ENCODE data around the gene PAK4.
"Not testable (repeated sequence)": the region's sequence is repeated elsewhere in the genome, so short reads cannot be mapped to it uniquely, and the experiment has no call there.

PAK4 gene

DNA sequence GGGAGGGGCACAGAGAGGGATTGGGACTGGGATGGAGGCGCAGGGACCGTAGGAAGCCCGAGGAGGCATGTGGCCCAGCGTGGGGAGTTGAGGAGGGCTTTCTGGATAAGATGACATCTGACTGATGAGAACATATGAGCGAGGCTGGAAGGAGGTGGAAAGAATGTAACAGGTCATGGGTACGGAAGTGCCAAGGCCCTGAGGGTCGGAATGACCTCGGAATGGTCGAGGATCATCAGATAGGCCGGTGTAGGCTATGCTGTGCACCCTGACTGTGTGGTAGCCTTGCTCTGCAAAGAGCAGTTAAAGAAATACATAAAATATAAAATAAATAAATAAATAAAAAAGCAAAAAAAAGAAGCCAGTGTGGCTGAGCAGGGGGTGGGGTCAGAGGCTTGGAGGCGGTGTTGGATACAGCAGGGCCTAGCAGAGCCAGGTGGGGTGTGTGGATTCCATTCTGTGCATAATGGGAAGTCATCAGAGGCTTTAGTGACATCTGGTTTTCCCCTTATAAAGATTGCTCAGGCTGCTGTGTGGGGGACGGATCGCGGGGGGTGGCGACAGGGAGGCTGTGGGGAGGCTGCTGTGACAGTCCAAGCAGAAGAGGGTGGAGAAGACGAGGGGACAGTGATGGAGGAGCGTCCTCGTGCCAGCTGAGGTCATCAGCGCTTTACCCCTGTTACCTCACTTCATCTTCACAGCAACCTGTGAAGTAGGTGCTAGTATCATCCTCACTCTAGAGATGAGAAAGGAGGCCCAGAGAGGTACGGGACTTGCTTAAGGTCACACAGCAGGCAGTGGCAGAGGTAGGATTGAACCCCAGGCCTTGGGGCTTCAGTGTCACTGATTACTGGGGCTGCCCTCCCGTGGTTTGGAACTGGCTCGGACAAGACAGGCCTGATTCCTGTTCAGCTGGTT is 5.0 kb downstream of the PAK4 start:
- DNase-seq = no peak

DNA sequence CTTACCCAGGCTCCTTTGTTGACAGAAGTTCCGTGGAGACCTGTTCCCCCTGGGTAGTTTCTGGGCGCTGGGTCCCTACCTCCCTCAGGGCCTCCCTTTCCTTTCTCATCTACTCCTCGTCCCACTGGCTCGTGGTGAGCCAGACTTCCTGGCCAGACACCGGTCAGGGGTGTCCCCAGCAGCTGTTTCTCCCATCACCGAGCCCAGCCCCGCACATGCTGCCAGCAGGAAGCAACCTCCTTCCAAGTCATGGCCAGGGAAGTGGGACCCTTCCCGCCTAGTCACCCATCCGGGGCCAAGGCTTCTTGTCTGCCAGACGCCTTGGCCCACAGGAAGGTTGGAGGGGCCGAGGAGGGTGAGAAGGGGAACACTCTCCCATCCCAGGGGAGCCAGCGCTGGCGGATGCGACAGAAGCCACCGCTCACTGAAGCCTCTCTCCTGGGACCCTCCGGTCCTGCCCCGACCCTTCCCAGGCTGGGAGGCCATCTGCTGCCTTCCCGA is 5.7 kb downstream of the PAK4 start:
- no peak for DNase-seq

- DNase-seq = no peak
Measured at GRCh38 chr19:39132344-39132969, 6.9 kb downstream of the PAK4 start.

GRCh38 chr19:39133431-39134270 is 8.1 kb downstream of the PAK4 start:
- no peak for DNase-seq

GRCh38 chr19:39135701-39136100 is 10.1 kb downstream of the PAK4 start:
- DNase-seq = no peak

DNA sequence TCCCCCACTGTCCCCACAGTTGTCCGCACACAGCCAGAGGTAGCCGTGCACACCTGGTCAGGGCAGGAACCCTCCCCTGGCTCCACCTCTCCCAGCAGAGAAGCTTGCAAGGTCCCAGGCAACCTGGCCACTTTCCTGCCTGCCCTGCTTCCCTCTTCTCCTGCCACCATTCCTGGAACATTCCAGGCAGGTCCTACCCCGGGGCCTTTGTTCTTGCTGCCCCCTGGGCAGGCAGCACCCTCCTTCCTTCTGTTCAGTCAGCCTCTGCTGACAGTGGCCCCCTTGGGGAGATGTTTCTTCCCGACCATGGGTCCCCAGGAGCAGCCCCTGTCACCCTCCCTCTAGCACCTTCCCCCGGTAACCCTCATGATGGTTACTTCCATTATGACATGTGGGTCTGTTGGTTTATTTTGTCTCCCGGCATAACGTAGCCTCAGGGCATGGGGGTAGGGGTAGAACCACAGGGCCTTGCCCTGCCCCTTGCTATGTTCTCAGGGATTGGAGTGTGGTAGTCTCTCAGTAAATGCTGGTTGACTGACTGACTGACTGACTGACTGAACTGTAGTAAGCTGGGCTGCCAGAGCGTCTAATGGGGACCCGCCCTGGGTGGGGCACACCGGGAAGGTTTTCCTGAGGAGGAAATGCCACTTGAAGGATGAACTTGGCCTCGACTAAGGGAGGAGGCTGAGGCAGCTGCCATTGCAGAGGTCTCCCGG is 10.8 kb downstream of the PAK4 start:
- DNase-seq = no peak

DNA sequence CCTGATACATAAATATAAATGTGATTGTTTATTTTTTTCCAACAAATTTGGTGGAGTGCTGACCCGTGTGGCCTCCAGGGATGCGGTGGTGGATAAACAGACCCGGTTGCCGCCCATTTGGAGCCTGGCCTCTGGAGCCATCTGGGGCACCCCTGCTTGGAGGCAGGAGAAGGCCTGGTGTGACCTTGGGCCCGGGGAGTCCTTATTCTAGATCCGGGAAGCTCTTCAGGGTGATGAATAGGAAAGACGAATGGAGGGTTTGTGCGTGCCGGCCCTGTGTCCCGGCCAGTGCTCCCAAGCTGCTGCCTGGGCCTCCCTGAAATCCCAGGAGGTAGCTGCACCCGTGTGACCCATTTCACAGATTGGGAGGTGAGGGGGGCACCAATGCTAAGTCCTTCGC is 11.5 kb downstream of the PAK4 start:
- DNase-seq = no peak

- DNase-seq = no peak
Measured at GRCh38 chr19:39138221-39139211, 12.9 kb downstream of the PAK4 start.

DNA sequence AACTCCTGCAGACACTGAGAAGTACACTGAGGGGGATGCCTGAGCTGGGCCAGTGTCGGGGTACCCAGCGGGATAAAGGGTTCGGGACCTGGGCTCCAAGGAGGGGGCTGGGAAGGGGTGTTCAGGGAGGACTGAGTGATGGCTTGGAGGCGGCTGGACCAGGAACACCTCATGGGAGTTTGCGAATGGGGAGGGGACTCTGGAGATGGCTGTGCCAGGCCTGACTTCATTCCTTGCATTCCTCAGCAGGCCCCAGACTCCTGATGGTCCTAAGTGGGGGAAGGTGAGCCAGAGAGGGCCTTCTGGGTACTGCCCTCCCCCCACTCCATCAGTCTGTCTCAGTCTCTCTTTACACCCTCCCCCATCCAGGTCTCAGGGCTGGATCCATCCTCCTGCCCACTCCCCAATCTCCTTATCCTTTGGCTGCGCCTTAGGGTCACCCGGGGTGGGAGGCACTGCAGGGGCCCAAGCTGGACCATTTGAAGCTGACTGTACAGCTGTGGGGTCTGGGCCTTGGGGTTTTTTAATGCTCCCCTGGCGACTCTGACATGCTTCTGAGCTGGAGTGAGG is 13.8 kb downstream of the PAK4 start:
- DNase-seq = no peak

GRCh38 chr19:39139971-39140453 is 14.4 kb downstream of the PAK4 start:
- DNase-seq = no peak

DNA sequence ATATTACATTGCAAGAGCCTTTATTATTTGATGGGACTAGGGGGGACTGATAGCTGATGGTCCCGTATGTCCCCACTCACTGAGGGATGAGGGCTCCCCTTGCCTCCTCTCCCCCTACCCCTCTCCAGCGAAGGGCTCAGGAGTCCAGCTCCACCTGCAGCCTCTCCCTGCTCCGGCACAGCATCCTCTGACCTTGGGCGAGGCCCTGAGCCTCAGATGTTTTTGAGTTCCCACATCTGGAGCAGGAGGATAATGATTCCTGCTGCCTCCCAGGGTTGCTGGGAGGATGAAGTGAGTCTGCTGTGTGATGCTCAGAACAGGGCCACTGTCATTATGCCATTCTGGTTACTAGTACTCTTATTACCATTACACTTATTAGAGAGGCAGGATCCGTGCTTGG is 15.0 kb downstream of the PAK4 start:
- no peak for DNase-seq

- no peak for DNase-seq
Measured at GRCh38 chr19:39141929-39142328, 16.3 kb downstream of the PAK4 start.

GRCh38 chr19:39142630-39143029 is 17.0 kb downstream of the PAK4 start:
- no peak for DNase-seq

GRCh38 chr19:39143757-39144289 is 18.2 kb downstream of the PAK4 start:
- DNase-seq = not testable (repeated sequence)

GRCh38 chr19:39144290-39145071 is 18.9 kb downstream of the PAK4 start:
- DNase-seq = no peak

DNA sequence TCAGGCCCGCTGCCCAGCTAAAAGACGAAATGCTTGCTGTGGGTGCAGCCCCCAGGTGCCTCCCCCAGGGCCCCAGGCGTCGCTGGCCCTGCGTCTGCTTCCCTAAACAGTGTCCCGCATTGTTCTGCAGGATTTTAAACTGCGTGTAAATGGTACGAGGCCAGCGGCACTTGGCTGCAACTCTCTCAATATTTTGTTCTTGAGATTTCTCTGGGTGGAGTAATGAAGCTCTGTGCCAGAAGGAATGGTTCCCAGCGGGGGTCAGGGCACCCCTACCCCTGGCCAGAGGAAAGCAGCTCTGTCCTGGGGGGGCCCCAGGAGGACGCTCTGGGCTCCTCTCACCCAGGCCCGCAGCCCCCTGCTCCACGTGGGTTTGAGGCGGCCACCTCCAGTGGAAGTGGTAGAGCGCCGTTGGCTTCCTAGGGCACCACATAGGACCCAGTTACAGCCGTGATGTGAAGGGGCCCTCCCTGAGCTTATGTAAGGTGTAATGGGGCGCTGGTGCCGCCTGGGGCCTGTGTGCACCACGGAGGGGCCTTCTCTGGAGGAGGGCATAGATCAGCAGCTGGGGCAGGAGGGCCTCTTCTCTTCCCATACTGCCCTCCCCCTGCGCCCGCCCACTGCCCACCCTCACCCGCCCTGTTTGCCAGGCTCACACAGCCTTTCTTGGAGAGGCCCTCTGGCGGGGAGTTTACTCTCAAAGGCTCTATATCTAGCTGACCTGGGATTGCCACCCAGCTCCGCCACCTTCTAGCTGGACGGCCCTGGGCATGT is 19.8 kb downstream of the PAK4 start:
- no peak for DNase-seq

- no peak for DNase-seq
Measured at GRCh38 chr19:39146091-39146490, 20.5 kb downstream of the PAK4 start.

DNA sequence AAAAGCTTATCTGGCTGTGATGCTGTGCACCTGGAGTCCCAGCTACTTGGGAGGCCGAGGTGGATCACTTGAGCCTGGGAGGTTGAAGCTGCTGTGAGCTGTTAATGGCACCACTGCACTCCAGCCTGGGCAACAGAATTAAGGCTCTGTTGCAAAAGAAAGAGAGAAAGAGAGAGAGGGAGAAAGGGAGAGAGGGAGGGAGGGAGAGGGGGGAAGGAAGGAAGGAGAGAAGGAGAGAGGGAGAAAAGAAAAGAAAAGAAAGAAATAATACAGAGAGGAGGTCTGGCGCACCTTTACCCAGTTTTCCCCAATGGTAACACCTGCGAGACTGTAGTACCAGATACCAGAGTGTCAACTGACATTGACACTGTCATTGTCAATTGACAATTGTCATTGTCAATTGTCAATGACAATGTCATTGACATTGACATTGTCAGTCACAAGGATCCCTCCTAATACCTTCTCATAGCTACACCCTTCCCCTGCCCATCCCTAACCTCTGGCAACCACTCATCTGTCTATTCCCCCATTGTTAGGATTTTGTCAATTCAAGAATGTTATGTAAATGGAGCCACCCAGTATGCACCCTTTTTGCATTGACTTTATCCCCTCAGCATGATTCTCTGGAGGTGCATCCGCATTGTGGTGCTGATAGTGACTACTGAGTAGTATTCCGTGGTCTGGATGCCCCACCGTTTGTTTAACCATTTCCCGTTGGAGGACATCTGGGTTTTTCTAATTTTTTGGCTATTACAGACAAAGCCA is 21.3 kb downstream of the PAK4 start:
- no peak for DNase-seq
